SK-N-SH treated with all-trans-retinoic acid at 6 μM for 48 hours (cell line): ENCODE data around the gene MAP1B.

Source experiments
- GLIS3 ChIP-seq: fragments of 250-450 bp; sonication (Bioruptor Pico); IDR thresholded peaks from 2 replicates; pipeline ENCODE4 v1.5.0; 2020; ENCODE audit warnings: mild to moderate bottlenecking, moderate library complexity
- OSR1 ChIP-seq: fragments of 250-450 bp; sonication (Bioruptor Pico); IDR thresholded peaks from 2 replicates; pipeline ENCODE4 v1.8.0; 2022; ENCODE audit warnings: moderate library complexity, mild to moderate bottlenecking, inconsistent platforms
- ZC3H10 ChIP-seq: fragments of 250-450 bp; sonication (Bioruptor Pico); IDR thresholded peaks from 2 replicates; pipeline ENCODE4 v1.5.1; 2021; ENCODE audit warnings: mild to moderate bottlenecking, moderate library complexity
- ZFP3 ChIP-seq: fragments of 250-450 bp; sonication (Bioruptor Pico); IDR thresholded peaks from 2 replicates; pipeline ENCODE4 v1.5.0; 2020; ENCODE audit warnings: mild to moderate bottlenecking, moderate library complexity
- ZNF565 ChIP-seq: fragments of 450-650 bp; formaldehyde crosslinking; conservative IDR thresholded peaks from 2 replicates; pipeline ENCODE4 v1.5.0; 2020; ENCODE audit warnings: low read depth, mild to moderate bottlenecking, moderate library complexity

GRCh38 chr5:72189146-72189545 is 81.9 kb downstream of the MAP1B start:
- TF ChIP-seq ZFP3 (no peak), GLIS3 (no peak), OSR1 (CRISPR knock-in tag) (no peak), ZC3H10 (CRISPR knock-in tag) (no peak), ZNF565 (CRISPR knock-in tag) (no peak)
